ENCODE results near the gene ERGIC2. TPM values are rescaled to one million over a fixed set of nuclear protein-coding genes. Genes with fewer than 3 reads are reported as not detected.

The ERGIC2 gene
- total and polyA plus RNA-seq, 2 donors = 53.8 to 69.0 TPM

GRCh38 chr12:29350080-29350479 is 30.9 kb downstream of the ERGIC2 start:
- Histone ChIP-seq H3K4me3 (ENCODE audit: low read length in 2 of 2) (no peak overlapping the region), H3K27me3 (ENCODE audit: control insufficient read depth in 2 of 2, insufficient read depth in 1 of 2, low read length in 1 of 2) (no peaks in the 10 kb centered on the region), H3K36me3 (ENCODE audit: control insufficient read depth in 2 of 2, insufficient read depth in 2 of 2, low read length in 1 of 2) (peaks cover 3 to 35% of the 10 kb centered on the region in 2 donors), H3K9me3 (ENCODE audit: control insufficient read depth in 2 of 2, insufficient read depth in 1 of 2, low read length in 1 of 2) (no peaks in the 10 kb centered on the region), H3K4me1 (ENCODE audit: control insufficient read depth in 2 of 2, insufficient read depth in 2 of 2, low read length in 2 of 2) (no peaks in the 10 kb centered on the region), H3K27ac (ENCODE audit: low read depth in 1 of 2, low read length in 1 of 2) (no peak overlapping the region)
- DNase-seq (ENCODE audit: low read depth in 6 of 9, low spot score in 9 of 9) = no peak

GRCh38 chr12:29346769-29347421 is 34.1 kb downstream of the ERGIC2 start:
- no peak overlapping the region for H3K27ac ChIP-seq (ENCODE audit: low read depth in 1 of 2, low read length in 1 of 2)
- H3K36me3 ChIP-seq (ENCODE audit: control insufficient read depth in 2 of 2, insufficient read depth in 2 of 2, low read length in 1 of 2) = peaks cover 6 to 25% of the 10 kb centered on the region in 2 donors
- WGBS = 97% methylated on average over 3 of the region's 3 CpGs
- no peaks in the 10 kb centered on the region for H3K9me3 ChIP-seq (ENCODE audit: control insufficient read depth in 2 of 2, insufficient read depth in 1 of 2, low read length in 1 of 2)
- no peak for DNase-seq (ENCODE audit: low read depth in 6 of 9, low spot score in 9 of 9)
- H3K4me1 ChIP-seq (ENCODE audit: control insufficient read depth in 2 of 2, insufficient read depth in 2 of 2, low read length in 2 of 2) = no peaks in the 10 kb centered on the region
- H3K27me3 ChIP-seq (ENCODE audit: control insufficient read depth in 2 of 2, insufficient read depth in 1 of 2, low read length in 1 of 2) = no peaks in the 10 kb centered on the region
- no peak overlapping the region for H3K4me3 ChIP-seq (ENCODE audit: low read length in 2 of 2)

GRCh38 chr12:29343022-29343799 is 37.8 kb downstream of the ERGIC2 start:
- Histone ChIP-seq H3K27me3 (ENCODE audit: control insufficient read depth in 2 of 2, insufficient read depth in 1 of 2, low read length in 1 of 2) (no peaks in the 10 kb centered on the region), H3K4me1 (ENCODE audit: control insufficient read depth in 2 of 2, insufficient read depth in 2 of 2, low read length in 2 of 2) (no peaks in the 10 kb centered on the region), H3K27ac (ENCODE audit: low read depth in 1 of 2, low read length in 1 of 2) (no peak overlapping the region), H3K36me3 (ENCODE audit: control insufficient read depth in 2 of 2, insufficient read depth in 2 of 2, low read length in 1 of 2) (peaks cover 6 to 25% of the 10 kb centered on the region in 2 donors), H3K9me3 (ENCODE audit: control insufficient read depth in 2 of 2, insufficient read depth in 1 of 2, low read length in 1 of 2) (no peaks in the 10 kb centered on the region), H3K4me3 (ENCODE audit: low read length in 2 of 2) (no peak overlapping the region)
- no peak for DNase-seq (ENCODE audit: low read depth in 6 of 9, low spot score in 9 of 9)
- WGBS = 96% methylated on average over 2 of the region's 2 CpGs

- WGBS = 100% methylated on average over 1 of the region's 1 CpG
- DNase-seq (ENCODE audit: low read depth in 6 of 9, low spot score in 9 of 9) = no peak
- Histone ChIP-seq H3K4me1 (ENCODE audit: control insufficient read depth in 2 of 2, insufficient read depth in 2 of 2, low read length in 2 of 2) (no peaks in the 10 kb centered on the region), H3K27ac (ENCODE audit: low read depth in 1 of 2, low read length in 1 of 2) (no peak overlapping the region), H3K27me3 (ENCODE audit: control insufficient read depth in 2 of 2, insufficient read depth in 1 of 2, low read length in 1 of 2) (no peaks in the 10 kb centered on the region), H3K36me3 (ENCODE audit: control insufficient read depth in 2 of 2, insufficient read depth in 2 of 2, low read length in 1 of 2) (peaks cover 3 to 16% of the 10 kb centered on the region in 2 donors), H3K4me3 (ENCODE audit: low read length in 2 of 2) (no peak overlapping the region), H3K9me3 (ENCODE audit: control insufficient read depth in 2 of 2, insufficient read depth in 1 of 2, low read length in 1 of 2) (no peaks in the 10 kb centered on the region)
These were observed 43.6 kb downstream of the ERGIC2 start for GRCh38 chr12:29337325-29337724.

GRCh38 chr12:29334937-29335336 is 46.0 kb downstream of the ERGIC2 start:
- 98% methylated on average over 2 of the region's 2 CpGs for WGBS
- no peak overlapping the region for H3K4me3 ChIP-seq (ENCODE audit: low read length in 2 of 2)
- no peaks in the 10 kb centered on the region for H3K27me3 ChIP-seq (ENCODE audit: control insufficient read depth in 2 of 2, insufficient read depth in 1 of 2, low read length in 1 of 2)
- no peaks in the 10 kb centered on the region for H3K9me3 ChIP-seq (ENCODE audit: control insufficient read depth in 2 of 2, insufficient read depth in 1 of 2, low read length in 1 of 2)
- no peak overlapping the region for H3K27ac ChIP-seq (ENCODE audit: low read depth in 1 of 2, low read length in 1 of 2)
- DNase-seq (ENCODE audit: low read depth in 6 of 9, low spot score in 9 of 9) = no peak
- H3K4me1 ChIP-seq (ENCODE audit: control insufficient read depth in 2 of 2, insufficient read depth in 2 of 2, low read length in 2 of 2) = no peaks in the 10 kb centered on the region
- H3K36me3 ChIP-seq (ENCODE audit: control insufficient read depth in 2 of 2, insufficient read depth in 2 of 2, low read length in 1 of 2) = peaks cover 0 to 10% of the 10 kb centered on the region in 2 donors

GRCh38 chr12:29333178-29333577 is 47.8 kb downstream of the ERGIC2 start:
- Histone ChIP-seq H3K36me3 (ENCODE audit: control insufficient read depth in 2 of 2, insufficient read depth in 2 of 2, low read length in 1 of 2) (peaks cover 0 to 6% of the 10 kb centered on the region in 2 donors), H3K4me3 (ENCODE audit: low read length in 2 of 2) (no peak overlapping the region), H3K27me3 (ENCODE audit: control insufficient read depth in 2 of 2, insufficient read depth in 1 of 2, low read length in 1 of 2) (no peaks in the 10 kb centered on the region), H3K4me1 (ENCODE audit: control insufficient read depth in 2 of 2, insufficient read depth in 2 of 2, low read length in 2 of 2) (no peaks in the 10 kb centered on the region), H3K27ac (ENCODE audit: low read depth in 1 of 2, low read length in 1 of 2) (no peak overlapping the region), H3K9me3 (ENCODE audit: control insufficient read depth in 2 of 2, insufficient read depth in 1 of 2, low read length in 1 of 2) (no peaks in the 10 kb centered on the region)
- DNase-seq (ENCODE audit: low read depth in 6 of 9, low spot score in 9 of 9) = no peak
- 0% methylated on average over 1 of the region's 1 CpG for WGBS

- Histone ChIP-seq H3K4me1 (ENCODE audit: control insufficient read depth in 2 of 2, insufficient read depth in 2 of 2, low read length in 2 of 2) (no peaks in the 10 kb centered on the region), H3K36me3 (ENCODE audit: control insufficient read depth in 2 of 2, insufficient read depth in 2 of 2, low read length in 1 of 2) (peaks cover 0 to 2% of the 10 kb centered on the region in 2 donors), H3K27me3 (ENCODE audit: control insufficient read depth in 2 of 2, insufficient read depth in 1 of 2, low read length in 1 of 2) (no peaks in the 10 kb centered on the region), H3K27ac (ENCODE audit: low read depth in 1 of 2, low read length in 1 of 2) (no peak overlapping the region), H3K4me3 (ENCODE audit: low read length in 2 of 2) (no peak overlapping the region), H3K9me3 (ENCODE audit: control insufficient read depth in 2 of 2, insufficient read depth in 1 of 2, low read length in 1 of 2) (no peaks in the 10 kb centered on the region)
- DNase-seq (ENCODE audit: low read depth in 6 of 9, low spot score in 9 of 9) = no peak
- 99% methylated on average over 1 of the region's 1 CpG for WGBS
These were observed 51.6 kb downstream of the ERGIC2 start for GRCh38 chr12:29329411-29329810.

GRCh38 chr12:29322157-29322556 is 58.8 kb downstream of the ERGIC2 start:
- no peaks in the 10 kb centered on the region for H3K36me3 ChIP-seq (ENCODE audit: control insufficient read depth in 2 of 2, insufficient read depth in 2 of 2, low read length in 1 of 2)
- H3K4me1 ChIP-seq (ENCODE audit: control insufficient read depth in 2 of 2, insufficient read depth in 2 of 2, low read length in 2 of 2) = no peaks in the 10 kb centered on the region
- 97% methylated on average over 3 of the region's 3 CpGs for WGBS

GRCh38 chr12:29320295-29321085 is 60.5 kb downstream of the ERGIC2 start:
- WGBS = 99% methylated on average over 2 of the region's 2 CpGs
- no peak overlapping the region for H3K27ac ChIP-seq (ENCODE audit: low read depth in 1 of 2, low read length in 1 of 2)
- no peaks in the 10 kb centered on the region for H3K27me3 ChIP-seq (ENCODE audit: control insufficient read depth in 2 of 2, insufficient read depth in 1 of 2, low read length in 1 of 2)

More at GRCh38 chr12:29322157-29322556, 58.8 kb downstream of the ERGIC2 start:
- Histone ChIP-seq H3K27me3 (ENCODE audit: control insufficient read depth in 2 of 2, insufficient read depth in 1 of 2, low read length in 1 of 2) (no peaks in the 10 kb centered on the region), H3K9me3 (ENCODE audit: control insufficient read depth in 2 of 2, insufficient read depth in 1 of 2, low read length in 1 of 2) (peaks cover 0 to 6% of the 10 kb centered on the region in 2 donors), H3K4me3 (ENCODE audit: low read length in 2 of 2) (no peak overlapping the region), H3K27ac (ENCODE audit: low read depth in 1 of 2, low read length in 1 of 2) (no peak overlapping the region)
- no peak for DNase-seq (ENCODE audit: low read depth in 6 of 9, low spot score in 9 of 9)

More at GRCh38 chr12:29320295-29321085, 60.5 kb downstream of the ERGIC2 start:
- DNase-seq (ENCODE audit: low read depth in 6 of 9, low spot score in 9 of 9) = no peak
- H3K4me1 ChIP-seq (ENCODE audit: control insufficient read depth in 2 of 2, insufficient read depth in 2 of 2, low read length in 2 of 2) = no peaks in the 10 kb centered on the region
- H3K4me3 ChIP-seq (ENCODE audit: low read length in 2 of 2) = no peak overlapping the region
- peaks cover 0 to 6% of the 10 kb centered on the region in 2 donors for H3K9me3 ChIP-seq (ENCODE audit: control insufficient read depth in 2 of 2, insufficient read depth in 1 of 2, low read length in 1 of 2)
- no peaks in the 10 kb centered on the region for H3K36me3 ChIP-seq (ENCODE audit: control insufficient read depth in 2 of 2, insufficient read depth in 2 of 2, low read length in 1 of 2)
